ENCODE data around the gene GRIN2A.

DNA sequence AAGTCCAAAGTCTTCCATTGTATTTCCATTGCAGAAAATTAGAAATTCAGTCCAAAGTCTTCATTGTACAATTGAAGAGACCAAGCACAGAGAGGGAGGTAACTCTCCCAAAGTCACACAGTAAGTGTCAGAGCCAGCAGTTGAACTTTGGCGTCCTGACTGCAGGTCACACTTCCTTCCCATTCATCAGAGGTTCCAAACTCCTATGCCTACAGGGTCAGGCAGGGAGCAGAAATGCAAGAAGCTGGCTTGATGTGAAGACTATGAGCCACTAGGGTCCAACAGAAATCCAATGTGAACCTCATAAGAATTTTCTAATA, 44.7 kb upstream of the GRIN2A start:
- TF ChIP-seq POLR2A (IDR thresholded peaks at IDR 0.05; ENCODE audit: low read length) (no peak), GATA1 (IDR thresholded peaks at IDR 0.05; ENCODE audit: low read depth, low read length) (no peak)

All from erythroblast (primary cell).